Stimulated activated CD4-positive, alpha-beta T cell treated with anti-CD3 and anti-CD28 coated beads, Interleukin-12 subunit alpha, Interleukin-12 subunit beta, amount 100 ng/mL, for 48 hours (primary cell): Measurements from ENCODE around the gene OR9A4.
"Not testable (repeated sequence)": the region's sequence is repeated elsewhere in the genome, so short reads cannot be mapped to it uniquely, and the experiment has no call there.

Experiments used
- DNase-seq, 3 donors: peaks; one replicate each; pipeline ENCODE4 v3.0.0-alpha.2; 2020; ENCODE audit warnings: low read depth in 2 of 3, low spot score in 1 of 3

OR9A4 gene, protein sequence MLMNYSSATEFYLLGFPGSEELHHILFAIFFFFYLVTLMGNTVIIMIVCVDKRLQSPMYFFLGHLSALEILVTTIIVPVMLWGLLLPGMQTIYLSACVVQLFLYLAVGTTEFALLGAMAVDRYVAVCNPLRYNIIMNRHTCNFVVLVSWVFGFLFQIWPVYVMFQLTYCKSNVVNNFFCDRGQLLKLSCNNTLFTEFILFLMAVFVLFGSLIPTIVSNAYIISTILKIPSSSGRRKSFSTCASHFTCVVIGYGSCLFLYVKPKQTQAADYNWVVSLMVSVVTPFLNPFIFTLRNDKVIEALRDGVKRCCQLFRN

DNA sequence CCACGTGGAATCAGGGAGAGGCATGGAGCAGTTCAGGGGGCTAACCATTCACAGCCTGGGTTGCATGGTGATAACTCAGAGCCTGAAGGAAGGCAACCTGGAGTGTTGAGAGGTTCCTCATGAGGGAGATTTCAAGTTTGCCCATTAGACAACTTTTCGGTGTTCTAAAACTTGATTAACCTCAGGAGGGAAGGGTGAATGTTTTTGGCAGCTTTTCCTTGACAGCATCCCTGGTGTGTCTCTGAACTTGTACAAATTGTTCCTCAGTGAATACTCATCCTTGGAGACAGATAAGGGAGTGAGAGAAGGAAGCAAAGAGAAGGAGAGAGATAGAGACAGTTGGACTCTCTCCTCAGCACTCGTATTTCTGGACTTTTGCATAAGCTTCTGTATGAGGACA, at the start of gene OR9A4:
Gene OR9A4, plus strand, starts transcription at position 301 of the 400 bp plus-strand sequence. CDS start 2,477 bp downstream, outside the sequence.
- no peak for DNase-seq

DNA sequence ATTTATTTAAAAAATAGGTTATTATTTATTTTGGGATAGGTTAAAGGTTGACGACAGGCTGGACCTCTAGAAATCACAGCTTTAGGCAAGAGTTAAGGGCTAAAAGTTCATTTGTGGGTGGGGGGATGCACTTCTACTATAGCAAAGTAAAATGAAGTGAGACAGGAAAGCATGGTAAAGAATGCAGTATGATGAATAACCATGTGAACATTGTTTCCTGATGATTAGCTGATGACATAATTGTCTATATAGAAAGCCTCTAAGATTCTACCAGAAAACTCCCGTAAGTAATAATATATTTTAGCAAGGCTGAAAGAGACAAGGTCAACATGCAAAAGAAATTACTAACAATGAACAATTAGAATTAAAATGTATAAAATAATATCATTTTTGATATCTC, 49.2 kb upstream of the OR9A4 start:
- DNase-seq = no peak

DNA sequence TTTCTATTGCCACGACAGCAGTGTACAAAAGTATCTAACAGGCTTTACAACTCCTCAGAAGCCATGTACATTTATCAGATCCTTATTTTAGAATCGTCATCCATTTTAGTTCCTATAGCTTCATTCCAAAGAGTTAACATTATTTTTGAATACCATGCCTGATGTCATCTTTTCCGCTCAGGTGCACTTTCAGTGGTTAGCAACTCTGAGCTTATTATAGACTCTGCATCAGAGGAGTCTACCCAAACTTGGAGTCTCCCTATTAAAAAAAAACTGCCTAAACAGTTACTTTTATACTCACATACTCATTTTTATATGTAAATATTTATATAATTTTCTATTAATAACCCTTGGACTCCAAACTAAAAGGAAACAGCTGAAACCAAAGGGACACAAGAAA, 43.3 kb upstream of the OR9A4 start:
- DNase-seq = no peak

DNA sequence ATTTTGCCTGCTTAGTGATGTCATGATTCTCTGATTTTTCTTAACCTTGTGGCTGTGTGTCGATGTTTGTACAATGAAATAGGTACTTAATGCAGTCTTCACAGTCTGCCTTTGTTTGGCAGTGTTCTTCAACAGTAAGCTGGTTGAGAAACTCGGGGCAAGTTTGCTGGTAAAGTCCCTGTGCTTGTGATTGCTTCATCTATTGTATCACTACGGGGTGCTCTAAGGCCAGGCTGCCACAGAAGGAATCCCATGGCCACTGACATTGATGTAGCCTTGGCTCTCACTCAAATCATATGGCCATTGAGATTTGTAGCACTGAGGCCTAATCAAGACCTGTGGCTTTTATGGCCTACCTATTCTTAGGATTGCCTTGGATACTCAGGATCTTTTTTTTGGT, 41.4 kb upstream of the OR9A4 start:
- no peak for DNase-seq

DNA sequence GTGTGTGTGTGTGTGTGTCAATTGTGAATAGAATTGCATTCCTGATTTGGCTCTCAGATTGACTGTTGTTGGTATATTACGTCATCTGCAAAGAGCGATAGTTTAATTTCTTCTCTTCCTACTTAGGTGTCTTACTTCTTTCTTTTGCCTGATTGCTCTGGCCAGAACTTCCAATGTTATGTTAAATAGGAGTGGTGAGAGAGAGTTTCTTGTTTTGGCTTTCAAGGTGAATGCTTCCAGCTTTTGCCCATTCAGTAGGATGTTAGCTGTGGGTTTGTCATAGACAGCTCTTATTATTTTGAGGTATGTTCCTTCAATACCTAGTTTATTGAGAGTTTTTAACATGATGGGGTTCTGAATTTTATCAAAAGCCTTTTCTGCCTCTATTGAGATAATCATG, 40.7 kb upstream of the OR9A4 start:
- DNase-seq = no peak

DNA sequence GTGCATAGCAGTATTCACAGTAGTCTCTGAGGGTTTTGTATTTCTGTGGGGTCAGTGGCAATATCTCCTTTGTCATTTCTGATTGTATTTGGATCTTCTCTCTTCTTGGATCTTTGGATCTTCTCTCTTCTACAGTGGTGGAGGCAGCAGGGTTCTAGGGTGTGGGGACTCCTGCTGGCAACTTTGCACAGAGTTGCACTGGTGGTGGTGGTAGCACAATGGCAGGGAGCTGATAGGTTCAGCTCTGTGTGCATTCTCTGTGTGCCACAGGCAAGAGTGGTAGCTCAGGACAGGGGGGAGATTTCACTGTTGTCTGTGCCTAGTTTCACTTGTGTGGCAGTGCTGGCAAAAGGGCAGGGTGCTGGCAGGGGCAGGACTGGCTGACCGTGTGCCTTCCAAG, 39.8 kb upstream of the OR9A4 start:
- DNase-seq = no peak

DNA sequence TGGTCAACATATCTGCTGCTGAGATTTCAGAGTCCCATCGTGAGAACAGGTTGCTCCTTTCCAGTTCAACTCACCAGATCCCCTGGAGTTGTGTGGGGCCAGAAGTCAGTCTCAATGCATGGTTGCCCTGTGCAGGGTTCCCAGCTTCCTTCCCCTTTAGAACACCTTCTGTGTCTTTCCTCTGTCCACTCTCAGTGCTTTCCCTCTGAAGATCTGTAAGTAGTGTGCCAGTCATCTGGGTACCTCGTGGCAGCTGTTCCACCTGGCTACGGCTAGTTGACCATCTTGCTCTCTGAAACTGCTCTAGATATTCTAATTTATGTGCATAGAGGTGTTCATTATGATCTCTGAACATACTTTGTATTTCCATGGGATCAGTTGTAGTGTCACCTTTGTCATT, 38.8 kb upstream of the OR9A4 start:
- no peak for DNase-seq

DNA sequence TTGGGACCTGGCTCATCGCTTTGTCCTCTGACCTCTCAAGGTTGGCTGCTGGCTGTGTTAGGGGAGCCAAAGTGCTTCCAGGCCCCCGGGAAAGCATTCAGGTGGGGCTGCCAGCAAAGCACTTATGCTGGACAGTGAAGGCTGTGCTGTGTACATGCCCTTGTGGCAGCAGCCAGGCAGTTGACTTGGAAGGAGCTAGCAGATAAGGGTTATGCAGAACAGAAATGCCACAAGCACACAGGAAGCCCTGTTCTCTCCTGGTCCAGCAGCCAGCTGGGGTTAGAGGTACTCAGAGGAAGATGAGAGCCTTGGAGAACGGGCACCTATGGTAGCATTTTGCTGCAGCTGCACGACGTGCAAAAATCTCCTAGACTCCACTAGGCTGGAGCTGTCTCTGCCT, 35.2 kb upstream of the OR9A4 start:
- DNase-seq = no peak

DNA sequence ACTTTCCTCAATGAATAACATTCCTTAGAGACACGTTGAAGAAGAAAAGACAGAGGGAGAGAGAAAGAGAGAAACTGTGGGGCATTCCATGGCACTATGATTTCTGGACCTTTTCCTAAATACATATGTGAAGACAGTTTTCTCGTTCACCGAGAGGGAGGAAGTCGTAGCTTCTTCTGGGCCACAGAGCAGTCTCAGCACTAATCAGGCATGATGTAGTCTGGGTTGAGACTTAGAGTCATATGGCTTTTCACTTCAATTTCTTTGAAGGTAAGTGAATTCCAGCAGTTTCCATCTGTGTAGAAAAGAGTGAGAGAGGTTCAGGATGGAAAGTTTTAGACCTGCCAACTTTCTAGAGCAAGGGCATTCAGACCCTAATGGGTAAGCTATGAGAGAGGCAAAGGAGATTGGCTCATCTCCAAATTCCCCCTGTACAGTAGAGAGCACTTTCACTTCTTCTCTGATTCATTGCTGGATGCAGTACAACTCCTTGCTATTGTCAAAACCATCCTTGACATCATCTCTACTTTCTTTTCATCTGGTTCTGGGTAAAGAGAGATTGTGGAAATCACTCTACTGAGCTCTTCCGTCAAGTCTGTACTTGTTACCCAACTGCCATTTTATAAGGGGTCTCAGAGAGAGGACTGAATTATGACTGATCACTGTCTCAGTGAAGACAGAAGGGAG, 31.5 kb upstream of the OR9A4 start:
- DNase-seq = no peak

DNA sequence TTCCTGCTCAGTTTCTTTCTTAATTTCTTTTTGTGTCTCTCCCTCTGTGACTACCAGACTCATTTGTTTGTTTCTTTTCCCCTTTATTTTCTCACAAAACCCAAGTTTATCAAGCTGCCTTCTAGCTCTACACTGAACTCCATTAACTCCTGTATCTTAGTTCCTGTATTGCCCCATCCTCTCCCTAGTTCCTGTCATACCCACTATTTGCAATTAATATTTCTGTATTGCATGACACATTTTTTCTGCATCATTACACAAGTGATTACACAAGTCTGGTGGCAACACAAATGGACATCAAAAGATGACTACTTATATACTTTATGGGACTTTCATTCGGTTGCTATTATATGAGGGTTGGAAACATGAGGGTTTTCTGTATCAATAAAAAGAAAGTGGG, 26.9 kb upstream of the OR9A4 start:
- DNase-seq = no peak

DNA sequence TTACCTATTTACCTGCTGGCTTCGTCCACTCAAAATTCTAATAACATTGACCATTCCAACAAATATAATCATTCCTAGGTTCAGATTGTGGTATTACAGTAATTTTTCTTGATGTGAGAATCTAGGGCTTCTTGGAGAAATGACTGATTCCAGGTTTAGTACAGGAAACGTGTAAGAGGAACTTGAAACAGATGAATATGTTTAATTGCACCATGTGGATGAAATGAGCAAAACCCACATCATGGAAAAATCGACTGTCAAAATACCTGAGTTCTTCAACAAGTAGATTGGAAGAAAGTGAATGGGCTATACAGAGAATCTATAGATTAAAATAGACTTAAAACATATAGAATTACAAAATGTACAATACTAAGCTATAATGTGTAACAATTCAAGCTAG, 24.9 kb upstream of the OR9A4 start:
- DNase-seq = no peak

DNA sequence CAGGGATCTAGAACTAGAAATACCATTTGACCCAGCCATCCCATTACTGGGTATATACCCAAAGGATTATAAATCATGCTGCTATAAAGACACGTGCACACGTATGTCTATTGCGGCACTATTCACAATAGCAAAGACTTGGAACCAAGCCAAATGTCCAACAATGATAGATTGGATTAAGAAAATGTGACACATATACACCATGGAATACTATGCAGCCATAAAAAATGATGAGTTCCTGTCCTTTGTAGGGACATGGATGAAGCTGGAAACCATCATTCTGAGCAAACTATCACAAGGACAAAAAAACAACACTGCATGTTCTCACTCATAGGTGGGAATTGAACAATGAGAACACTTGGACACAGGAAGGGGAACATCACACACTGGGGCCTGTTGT, 16.8 kb upstream of the OR9A4 start:
- DNase-seq = not testable (repeated sequence)

DNA sequence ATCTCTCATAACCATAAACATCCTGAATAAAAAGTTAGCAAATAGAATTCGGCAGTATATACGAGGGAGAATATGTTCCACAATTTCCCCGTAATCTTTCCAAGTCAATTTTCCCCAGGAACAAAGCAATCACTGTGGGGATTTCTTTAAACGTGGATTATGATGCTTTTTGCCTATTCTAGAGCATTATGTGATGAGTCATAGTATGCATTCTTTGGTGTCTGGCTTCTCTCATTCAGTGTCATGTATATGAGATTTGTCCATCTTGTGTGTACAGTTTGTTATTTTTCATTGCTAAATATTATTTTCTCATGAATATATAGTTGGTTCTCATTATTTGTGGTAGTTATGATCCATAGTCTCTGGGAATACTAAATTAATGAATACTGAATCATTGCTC, 9.9 kb upstream of the OR9A4 start:
- no peak for DNase-seq

DNA sequence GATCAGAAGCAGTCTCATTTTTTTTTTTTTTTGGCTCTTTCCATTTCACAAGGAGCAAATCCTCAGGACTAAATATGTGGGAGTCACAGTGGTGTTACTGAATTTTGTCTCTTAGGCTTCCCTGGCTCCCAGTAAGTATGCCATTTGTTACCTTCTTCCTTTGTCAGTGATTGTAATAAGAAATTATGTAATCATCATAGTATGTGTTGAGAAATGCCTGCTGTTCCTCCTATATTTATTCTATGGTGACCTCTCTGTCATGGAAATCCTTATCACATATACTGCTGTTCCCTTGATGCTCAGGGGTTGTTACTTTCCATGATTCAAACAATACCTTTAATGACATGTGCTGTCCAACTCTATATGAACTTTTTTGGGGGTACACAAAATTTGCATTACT, 4.8 kb upstream of the OR9A4 start:
- no peak for DNase-seq

DNA sequence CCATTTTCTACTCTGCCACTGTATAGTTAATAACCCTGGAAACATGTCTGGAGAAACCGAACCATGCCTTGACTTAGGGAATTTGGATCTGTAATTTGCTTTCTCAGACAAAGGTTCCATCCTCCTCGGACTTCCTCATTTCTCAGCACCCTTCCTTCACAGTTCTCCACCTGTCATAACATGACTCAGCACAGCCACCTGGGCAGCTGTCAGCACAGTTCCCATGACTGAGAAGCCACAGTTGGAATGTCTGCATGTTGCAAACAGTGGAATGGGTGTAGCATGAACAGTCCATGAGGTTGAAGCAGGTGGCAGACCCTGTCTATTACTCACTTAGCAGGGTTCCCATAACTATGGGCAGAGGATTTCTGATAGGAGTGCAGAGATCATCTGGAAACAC, 634 bp upstream of the OR9A4 start:
- no peak for DNase-seq

DNA sequence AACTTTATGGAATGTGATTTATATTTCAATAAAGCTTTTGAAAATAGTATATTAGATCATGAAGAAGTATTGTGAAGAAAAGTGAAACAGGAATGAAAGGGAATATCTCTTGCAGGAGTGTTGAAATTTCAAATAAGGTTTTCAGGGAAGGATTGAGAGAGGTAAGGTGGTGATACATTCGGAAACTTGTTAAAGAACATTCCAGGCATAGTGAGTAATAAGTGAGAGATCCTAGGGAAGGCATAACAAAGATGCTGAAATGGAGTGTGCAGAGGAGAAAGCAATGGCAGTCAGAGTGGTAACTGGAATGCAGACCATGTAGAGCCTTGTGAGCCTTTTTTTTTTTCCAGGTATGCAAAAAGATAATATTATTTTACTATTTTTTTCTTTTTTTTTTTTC, 4.1 kb downstream of the OR9A4 start:
- DNase-seq = no peak

DNA sequence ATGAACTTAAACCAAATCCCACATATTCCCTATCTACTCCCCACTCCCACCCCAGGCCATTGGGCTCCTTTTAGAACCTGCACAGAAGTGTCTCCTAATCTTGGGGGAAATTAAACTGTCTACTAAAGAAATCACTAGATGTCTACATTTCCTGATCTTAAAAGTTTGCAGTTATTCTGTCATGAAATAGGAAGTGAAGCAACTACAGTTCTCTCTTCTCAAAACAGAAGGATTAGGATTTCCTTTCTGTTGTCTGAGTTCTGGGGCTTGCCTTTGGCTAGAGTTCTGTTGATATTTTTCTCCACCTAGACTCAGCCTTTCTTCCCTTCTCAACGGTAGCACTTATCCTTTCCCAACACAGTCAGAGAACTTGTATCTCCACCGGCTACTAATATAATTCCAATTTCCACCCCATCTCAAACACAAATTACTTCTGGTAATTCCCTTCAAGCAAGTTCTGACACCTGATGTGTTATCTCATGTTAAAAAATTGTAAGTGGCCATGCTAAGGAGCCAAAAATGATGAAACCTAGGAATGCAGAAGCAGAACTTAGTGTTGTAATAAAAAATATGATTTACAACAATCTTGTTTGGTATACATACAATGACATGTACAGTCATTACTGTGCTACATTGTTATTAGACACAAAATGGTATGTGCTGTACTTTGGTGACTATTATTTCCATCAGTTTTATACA, 12.1 kb downstream of the OR9A4 start:
- no peak for DNase-seq

DNA sequence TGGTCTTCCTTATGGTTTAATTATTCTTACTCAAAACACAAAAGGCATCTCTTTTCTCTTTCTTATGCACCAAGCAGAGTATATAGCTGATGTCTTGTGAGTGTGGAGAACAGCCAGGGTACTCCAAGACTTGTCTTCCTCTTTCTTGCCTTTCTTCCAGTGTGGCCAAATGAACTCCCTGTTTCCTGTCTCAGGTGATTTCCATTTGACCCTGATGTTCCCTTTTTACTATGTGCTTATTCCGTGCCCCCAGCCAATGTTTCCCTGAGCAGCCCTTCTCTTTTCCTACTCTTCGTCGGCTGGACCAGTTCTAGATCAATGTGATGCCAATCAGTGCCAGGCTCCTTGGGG, 12.6 kb downstream of the OR9A4 start:
- no peak for DNase-seq

DNA sequence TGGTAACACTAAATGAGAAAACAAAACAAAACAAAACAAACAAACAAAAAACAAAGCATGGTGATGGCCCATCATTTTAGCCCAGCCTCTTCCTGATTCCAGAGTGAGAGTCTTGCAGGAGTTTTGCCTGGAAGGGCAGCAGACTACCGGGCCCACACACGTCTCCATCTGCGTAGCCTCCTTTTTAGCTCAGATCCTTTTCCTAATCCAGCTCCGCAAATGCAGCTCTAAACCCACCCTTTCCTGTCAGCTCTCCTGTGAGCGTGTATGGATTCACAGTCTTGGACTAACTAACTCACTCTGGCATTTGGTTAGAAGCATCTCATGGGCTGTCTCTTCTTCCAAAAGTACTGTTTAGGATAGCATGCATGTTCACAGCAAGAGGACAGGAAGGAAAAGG, 14.0 kb downstream of the OR9A4 start:
- DNase-seq = no peak

DNA sequence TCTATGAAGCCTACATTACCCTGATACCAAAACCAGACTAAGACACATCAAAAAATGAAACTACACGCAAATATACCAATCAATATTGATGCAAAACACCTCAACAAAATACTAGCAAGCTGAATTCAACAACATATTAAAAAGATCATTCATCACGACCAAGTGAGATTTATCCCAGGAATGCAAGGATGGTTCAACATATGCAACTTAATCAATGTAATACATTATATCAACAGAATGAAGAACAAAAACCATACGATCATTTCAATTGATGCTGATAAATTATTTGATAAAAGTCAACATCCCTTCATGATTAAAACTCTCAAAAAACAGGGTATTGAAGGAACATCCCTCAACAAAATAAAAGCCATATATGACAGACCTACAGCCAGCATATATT, 24.9 kb downstream of the OR9A4 start:
- DNase-seq = no peak

DNA sequence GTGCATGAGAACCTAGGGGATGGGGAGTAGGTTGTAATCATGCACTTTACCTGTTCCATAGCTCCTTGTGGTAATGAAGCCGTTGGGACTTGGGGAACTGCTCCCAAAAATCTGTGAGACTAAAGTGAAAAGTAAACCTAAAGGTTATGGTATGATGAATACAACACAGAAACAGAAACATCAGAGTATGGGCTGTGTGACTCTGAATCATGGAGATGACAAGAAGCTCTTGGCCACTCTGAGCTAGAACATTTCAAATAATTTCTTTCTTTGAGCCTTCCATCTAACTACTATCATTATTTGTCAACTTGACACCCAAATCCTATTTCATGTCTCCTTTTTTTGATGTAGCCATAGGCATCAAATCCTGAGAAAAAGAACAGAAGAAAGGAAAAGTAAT, 27.6 kb downstream of the OR9A4 start:
- DNase-seq = no peak

DNA sequence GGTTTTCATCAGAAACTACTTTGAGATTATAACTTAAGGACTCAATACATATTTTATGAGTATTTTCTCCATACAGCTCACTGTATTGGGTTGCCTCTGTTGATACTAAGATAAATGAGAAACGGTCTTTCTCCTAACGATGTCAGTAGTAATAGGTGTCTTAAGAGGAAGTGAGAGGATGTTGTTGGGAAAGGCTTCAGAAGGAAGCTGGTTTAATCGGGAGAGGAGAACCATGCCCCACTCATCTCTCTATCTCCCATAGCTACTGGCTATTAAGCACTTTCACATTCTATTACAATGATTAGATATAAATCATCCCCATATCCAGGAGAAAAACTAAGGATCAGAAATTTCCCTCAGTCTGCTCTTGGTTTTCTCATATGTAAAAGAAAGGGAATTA, 28.6 kb downstream of the OR9A4 start:
- no peak for DNase-seq

DNA sequence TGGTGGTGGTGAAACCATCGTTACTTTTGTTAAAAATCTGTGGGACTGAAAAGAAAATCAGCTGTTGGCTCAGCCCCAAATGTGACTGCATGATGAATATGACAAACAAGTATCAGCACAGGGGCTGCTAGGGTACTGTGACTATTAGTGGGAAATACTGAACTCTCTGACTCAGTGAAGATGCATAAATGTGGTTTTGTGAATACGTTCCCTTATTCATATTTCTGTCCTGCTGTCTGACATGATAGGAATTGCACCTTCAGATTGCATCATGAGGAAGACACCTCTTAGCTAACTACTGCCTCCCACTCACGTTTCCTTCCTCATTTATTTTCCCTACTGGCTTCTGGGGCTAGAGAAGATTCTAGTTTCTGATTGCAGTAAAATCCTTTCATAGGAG, 29.2 kb downstream of the OR9A4 start:
- no peak for DNase-seq
